Activated CD8-positive, alpha-beta memory T cell treated with anti-CD3 and anti-CD28 coated beads for 36 hours (primary cell): ENCODE data around the gene ZNF521. TPM values are rescaled to one million over a fixed set of nuclear protein-coding genes. Genes with fewer than 3 reads are reported as not detected.

Experiments
- CTCF ChIA-PET: fragments of 350-600 bp; sonication (Branson Sonifier 250); formaldehyde crosslinking; loops from one replicate; lab custom pipeline; 2021; ENCODE audit warnings: antibody characterized with exemption; lab: Charles Lee
- POLR2A ChIA-PET: fragments of 350-600 bp; sonication (Branson Sonifier 250); formaldehyde crosslinking; loops from one replicate; lab custom pipeline; 2021; ENCODE audit warnings: antibody characterized with exemption; lab: Charles Lee
- total RNA-seq, 2 experiments: library from RNA; stranded (reverse); gene quantifications; one replicate each; pipeline ENCODE4 v1.2.3, GENCODE V29; 2021

ZNF521 gene
- total RNA-seq, 2 experiments from 2014 or later, result not detected

DNA sequence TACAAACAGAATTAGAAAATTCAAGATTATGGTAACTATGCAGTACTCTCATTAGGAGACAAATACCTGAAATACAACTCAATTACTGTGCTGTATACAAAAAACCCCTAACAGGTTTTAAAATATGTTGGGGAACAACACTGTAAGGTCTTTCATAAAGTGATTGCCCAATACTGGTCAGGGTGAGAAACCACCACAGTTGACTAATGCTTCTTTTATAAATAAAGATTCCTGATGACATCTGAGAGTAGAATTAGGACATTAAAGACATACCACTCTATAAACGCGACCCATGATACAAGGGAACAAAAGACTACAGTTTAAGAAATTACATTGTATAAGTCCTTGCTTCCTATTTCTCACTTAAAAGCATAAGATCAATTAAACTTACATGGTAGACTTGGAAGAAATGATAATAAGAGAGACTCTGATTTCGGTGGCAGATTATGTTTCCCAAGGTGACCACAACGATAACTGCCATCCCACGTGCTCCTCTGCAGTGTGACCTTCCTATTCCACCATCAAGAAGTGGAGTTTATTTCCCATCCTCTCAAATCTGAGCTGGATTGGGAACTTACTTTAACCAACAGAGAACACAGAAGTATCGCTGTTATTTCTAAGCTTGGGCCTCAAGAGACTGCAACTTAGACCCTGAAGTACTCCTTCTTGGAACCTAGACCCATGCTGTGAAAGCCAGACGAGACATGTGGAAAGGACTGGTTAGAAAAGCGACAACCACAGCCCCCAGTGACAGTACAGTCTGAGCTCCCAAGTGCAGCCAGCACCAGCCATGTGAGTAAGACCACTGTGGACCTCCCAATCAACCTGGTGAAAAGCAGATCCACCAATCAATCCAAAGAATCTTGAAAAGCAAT, 52.3 kb downstream of the ZNF521 start:
- POLR2A ChIA-PET, result no interaction called here
- CTCF ChIA-PET, result interaction anchor here (0.6 kb wide), 1 partner anchor 537 kb away, joined by 3 read pairs; no protein-coding TSS in a partner anchor

DNA sequence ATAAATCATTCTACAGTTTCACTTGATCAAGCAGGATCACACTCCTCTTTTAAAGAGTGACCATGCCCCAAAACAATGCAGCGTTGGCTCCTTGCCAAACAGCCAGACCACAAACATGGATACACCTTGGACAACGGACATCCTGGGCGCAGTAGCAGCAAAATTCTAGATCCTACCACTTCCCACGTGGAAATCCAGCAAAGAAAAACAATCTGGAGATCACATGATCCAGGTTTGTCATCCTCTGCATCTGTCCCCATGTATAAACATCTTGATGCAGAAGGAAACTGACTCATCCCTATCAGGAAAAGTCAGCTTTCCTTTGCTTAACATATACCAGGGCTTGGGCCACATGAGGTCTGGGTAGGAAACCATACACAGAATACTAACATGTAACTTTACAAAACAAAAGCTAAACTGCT, 53.1 kb downstream of the ZNF521 start:
- POLR2A ChIA-PET, result no interaction called here
- CTCF ChIA-PET, result no interaction called here

DNA sequence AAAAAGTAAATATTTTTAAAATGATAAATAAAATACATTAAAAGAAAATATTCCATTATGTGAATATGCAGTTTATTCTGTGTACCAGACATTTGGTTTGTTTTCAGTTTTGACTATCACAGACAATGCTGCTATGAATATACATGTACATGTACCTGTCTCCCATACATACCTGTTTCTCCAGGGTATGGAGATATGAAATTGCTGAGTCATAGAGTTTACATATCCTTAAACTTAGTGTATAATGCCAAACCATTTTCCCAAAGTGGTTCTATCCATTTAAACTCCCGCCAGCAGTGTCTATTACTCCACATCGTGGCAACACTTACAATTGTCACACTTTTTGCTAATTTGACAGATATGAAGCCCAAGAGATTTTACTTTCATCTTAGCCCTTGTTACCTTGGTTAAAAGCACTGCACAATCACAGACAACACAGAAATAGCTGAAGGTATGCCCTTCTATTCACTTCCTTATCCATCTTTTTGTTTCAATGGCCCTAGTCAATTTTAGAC, 56.3 kb downstream of the ZNF521 start:
- CTCF ChIA-PET, result no interaction called here
- POLR2A ChIA-PET, result no interaction called here

DNA sequence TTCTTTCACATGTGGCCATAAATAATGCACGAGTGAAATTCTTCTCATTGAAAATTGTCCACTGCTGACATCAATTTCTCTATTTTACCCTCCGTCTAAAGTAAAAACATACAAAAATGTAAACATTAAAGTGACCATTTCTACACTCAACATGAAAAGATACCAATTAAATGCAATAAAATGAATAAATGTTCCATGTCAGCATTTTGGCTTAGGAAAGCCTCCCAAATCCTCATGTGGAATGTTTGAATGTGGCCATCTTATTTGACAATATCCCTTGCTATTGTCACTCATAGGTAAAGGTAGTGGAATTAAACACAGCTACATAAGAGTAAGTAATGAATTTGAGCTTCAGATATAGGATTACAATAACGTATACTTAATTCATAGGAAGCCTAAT, 60.8 kb downstream of the ZNF521 start:
- CTCF ChIA-PET, result interaction anchor here (0.5 kb wide), 1 partner anchor 22 kb away, joined by 3 read pairs; no protein-coding TSS in a partner anchor
- POLR2A ChIA-PET, result no interaction called here

DNA sequence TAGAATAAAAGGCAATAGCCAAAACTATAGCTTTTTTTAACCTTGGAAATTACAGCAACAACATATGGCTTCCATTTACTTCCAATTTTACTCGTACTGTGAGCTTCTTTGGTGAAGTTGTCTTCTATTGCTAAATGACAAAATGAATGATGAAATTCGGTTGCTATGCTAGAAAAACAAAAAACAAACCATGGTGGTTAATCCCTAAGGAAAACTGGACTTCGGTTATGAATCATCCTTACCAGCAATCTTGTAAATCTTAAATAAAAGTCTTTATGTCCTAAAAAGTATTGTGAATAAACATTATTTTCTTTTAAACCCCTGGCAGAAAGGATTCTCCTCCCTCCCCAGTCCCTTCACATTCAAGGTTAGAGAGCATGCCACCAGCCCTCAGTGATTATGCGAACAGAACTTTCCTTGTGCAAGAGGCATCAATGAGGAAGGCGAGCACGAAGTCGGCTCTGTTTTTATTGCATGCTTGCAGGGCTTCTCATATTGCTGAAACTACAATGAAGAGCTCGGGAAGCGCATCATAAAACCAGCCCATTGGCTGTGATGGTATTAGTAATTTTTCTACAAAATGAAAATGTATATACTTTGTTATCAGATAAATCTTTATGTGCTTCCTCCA, 62.9 kb downstream of the ZNF521 start:
- POLR2A ChIA-PET, result no interaction called here
- CTCF ChIA-PET, result interaction anchor here (0.7 kb wide), 1 partner anchor 692 kb away, joined by 3 read pairs; no protein-coding TSS in a partner anchor

DNA sequence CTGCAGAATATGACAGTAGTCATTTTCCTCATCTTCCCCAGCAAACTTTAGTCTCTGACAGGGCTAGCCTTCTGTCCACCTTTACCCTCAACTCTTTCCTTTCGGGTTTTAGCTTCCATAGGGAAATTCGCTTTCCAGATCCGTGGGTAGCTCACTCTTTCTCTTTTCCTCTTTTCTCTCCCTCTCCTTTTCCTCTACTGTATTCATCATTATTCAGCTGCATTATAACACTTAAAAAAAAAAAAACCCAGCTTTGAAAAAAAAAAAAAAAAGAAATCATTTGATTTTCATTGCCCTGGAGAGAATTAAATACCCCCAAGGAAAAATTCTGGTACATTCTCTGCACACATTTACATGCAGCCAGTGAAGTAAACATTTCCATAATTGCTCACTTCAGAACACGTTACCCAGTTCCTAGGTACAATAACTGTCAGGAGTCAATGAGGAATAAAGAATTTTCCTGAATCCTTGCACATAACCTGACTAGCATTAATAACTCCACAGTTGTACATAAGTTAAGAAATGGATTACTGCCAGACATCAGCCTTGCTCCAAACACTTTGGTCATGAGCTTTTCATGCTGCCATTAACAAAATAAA, 63.5 kb downstream of the ZNF521 start:
- CTCF ChIA-PET, result interaction anchor here (0.7 kb wide), 1 partner anchor 692 kb away, joined by 3 read pairs; no protein-coding TSS in a partner anchor
- POLR2A ChIA-PET, result no interaction called here

DNA sequence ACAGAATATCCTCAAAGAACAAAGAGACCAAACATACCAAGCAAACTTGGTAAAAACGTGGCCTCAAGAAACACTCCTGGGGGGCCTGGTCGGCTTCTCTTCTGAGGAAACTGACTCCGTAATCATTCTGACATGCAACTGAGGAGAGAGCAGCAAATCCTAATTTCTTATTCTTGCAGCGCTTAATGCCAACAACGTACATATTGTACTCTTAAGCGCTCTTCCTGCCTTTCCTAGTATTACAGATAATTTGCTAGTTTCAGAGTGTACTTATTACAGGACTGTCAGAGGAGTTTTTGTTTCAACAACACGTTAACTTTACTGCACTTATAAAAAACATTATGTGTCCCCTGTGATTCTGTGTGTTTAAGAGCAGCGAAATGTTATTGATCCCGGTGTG, 64.9 kb downstream of the ZNF521 start:
- CTCF ChIA-PET, result no interaction called here
- POLR2A ChIA-PET, result no interaction called here

DNA sequence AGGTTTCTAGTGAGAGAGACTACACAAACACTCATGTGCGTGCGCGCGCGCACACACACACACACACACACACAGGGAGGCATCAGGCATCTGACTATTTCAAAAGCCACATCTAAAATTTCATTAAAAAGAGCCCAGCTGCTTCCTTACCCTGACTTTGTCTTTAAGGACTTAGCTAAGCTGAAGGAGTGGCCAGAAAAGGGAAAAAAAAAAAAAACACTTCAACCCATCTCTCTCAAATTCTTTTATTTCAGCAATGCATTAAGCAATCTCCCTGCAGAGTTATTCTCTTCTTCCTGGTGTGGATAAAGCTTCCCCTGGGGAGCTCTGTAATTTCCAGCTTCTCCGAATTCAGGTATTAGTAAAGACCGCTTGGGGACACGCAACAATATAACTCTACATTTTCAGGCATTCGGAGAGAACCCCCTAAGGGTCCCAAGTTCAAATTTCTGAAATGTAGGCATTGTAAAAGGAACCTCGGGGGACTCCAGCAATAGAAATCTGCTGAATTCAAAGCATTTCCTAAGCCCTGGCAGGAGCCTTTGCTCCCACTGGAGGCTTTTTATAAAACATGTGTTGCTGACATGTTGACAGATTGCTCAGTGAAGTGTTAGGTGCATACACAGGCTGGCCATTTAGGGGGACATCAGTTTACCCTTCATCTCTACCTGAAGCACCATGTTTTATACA, 67.0 kb downstream of the ZNF521 start:
- CTCF ChIA-PET, result no interaction called here
- POLR2A ChIA-PET, result no interaction called here

DNA sequence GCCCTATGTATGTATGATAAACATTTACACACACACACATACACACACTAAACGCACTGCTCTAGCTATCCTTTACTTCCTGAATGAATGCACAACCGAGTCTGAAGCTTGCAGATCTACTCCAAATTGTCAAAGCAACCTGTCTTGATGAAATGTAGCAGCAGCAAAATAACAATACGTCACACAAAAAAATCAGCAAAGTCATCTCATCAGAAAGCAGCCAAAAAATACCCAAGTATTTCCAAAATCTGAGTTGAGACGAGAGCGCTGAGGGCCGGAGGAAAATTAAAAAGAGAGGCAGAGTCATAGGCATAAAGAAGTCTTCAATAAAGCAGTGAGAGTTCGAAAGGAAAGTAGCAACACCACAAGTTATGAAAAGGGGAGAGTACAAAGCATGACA, 67.7 kb downstream of the ZNF521 start:
- ChIA-PET CTCF (no interaction called here), POLR2A (no interaction called here)

DNA sequence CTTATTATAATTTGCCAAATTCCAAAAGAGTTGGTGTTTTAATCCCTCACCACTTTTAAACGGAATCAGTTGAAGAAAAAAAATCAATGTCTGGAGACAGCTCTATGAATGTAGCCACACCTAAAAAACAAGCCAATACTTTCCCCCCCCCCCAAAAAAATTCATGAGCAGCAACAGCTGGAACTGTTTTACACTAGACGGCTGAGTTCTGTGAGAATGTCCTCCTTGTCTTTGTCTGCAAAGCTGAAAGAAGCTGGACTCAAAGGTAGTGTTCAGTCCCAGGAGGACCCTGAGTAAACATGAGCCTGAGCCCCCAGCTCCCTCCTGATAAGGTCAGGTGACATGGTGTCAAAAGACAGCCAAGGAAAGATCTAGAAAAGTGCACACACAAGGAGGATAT, 68.2 kb downstream of the ZNF521 start:
- ChIA-PET CTCF (no interaction called here), POLR2A (no interaction called here)

DNA sequence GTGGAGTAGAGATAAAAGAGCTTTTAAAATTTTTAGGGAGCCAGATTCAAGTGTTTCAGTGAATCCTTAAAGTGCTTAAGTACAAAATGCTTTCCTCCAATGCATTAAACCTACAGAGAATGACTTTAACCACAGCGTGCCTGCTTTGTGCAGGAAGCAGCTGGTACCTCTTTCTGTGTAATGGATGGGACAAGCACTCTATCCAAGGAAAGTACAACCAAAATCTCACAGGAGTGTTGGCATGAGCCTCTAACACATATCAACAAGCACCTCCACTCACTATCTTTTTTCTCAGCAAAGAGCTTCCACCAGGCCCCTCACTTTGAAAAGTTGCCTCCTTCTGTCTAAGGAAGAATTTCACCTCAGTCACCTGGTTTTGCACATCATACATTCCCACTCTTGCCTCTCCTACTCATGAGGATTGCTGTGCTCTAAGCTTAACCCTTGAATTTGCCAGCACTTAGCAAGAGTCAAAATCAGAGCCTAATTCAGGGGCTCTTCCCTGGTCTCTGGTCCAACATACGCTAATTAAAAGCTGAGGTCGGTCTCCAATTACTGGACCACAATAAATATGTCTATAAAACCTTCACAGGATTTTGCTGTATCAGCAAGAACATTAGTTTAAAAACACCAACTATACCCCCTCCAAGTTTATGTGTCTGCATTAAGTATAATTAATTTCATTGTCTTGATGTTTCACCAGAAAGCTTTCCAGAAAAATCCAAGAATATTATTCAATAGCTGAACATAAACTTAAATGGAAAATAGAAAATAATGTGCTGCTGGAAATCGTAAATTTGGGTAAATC, 68.9 kb downstream of the ZNF521 start:
- CTCF ChIA-PET, result no interaction called here
- POLR2A ChIA-PET, result no interaction called here

DNA sequence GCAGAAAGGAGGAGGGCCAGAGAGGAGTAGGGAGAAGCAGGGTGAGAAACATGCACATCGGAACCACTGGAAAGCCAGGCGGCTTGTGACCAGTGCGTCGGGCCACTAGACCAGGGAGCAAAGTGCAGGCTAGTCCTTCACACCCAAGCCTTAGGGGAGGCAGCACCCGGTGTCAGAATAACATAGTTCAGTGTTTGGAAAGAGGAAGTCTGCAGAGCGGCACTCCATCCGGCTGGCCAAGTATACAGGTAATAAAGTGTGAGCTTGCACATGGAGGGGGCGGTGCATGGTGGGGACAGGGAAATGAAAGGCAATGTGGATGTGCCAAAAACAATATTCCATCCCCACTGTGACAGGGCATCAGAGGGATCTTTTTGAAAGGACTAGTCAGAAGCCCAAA, 69.7 kb downstream of the ZNF521 start:
- ChIA-PET CTCF (no interaction called here), POLR2A (no interaction called here)

DNA sequence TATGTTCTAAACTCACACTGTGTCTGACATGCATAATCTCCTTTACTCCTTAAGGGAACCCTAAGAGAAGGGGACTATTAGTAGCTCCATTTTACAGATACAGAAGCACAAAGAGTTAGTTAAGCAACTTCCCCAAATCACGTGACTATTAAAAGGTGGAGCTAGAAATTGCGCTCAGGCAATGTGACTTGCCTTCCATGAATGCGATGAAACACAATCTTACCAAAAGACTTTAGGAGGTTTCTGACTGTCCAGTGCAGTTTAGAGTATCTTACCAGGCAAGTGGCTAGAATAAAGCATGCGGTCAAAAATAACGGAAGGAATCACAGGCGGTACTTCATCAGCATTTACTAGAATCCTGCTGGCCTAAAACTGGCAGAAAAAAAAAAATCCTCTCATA, 70.4 kb downstream of the ZNF521 start:
- ChIA-PET CTCF (no interaction called here), POLR2A (no interaction called here)

DNA sequence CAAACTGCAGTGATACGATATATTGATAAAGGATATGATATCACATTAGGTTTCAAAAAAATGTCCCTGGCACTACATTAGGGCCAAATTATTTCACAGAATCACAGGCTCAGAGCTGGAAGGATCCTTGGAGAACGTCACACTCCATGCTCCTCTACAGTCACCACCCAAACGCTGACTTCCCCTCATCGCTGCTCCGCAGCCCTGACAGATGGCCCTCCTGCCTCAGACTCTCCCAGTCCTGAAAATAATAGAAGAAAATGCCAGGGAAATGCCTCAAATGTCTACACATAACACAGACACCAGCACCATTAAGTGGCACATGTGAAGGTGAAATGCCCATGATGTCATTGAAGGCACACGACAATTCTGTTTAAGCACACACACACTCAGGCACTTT, 72.0 kb downstream of the ZNF521 start:
- POLR2A ChIA-PET, result no interaction called here
- CTCF ChIA-PET, result no interaction called here

DNA sequence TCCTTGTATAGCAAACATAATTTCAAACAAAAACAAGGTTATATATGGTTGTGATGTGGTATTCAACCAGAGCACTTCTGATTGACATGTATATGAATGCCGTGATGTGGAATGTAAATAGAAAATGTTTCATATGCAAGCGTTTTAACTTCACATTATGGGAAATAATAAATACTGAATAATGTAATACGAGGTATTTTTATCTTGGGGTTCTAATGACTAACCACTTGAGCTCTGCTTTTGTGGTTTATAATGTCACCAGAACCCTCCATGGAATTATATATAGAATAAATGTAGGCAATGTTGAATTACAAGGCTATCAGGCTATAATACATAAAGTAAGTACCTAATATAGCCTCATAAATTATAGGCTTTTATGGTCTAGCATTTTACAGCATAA, 72.4 kb downstream of the ZNF521 start:
- CTCF ChIA-PET, result no interaction called here
- POLR2A ChIA-PET, result no interaction called here

DNA sequence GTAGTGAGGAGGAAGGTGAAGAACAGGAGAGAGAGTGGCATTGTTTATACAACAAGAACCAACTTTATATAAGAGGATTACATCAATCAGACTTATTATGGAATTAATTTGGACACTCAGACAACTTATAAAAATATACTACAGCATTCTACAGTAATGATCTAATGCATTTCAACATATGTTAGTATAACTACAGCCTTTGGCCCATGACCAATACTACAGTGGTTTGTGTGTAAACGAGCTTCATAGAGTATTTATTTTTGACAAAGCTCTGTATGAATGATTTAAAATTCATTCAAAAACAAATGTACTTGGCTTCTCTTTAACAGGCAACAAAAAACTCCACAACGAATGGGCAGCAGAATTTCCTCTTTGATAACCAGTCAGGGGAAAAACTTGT, 72.8 kb downstream of the ZNF521 start:
- POLR2A ChIA-PET, result no interaction called here
- CTCF ChIA-PET, result no interaction called here

DNA sequence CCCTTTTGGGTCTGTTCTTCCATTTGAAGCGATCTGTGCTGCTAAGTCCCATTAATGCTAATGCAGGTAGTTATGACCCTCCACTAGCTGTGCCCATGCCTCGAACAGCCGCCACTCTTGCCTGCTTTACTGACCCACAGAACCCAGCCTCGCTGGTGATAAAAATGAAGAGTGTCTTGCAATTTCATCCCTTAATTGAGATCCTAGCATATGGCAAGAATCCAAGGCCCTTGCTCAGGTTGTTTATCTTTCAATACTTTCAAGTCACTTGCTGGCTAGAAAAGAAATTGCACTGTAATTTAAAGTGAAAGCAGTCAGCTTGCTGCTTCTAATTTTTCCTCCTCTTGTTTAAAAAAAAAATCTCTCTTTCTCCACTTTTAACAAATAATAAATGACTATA, 73.6 kb downstream of the ZNF521 start:
- CTCF ChIA-PET, result no interaction called here
- POLR2A ChIA-PET, result no interaction called here

DNA sequence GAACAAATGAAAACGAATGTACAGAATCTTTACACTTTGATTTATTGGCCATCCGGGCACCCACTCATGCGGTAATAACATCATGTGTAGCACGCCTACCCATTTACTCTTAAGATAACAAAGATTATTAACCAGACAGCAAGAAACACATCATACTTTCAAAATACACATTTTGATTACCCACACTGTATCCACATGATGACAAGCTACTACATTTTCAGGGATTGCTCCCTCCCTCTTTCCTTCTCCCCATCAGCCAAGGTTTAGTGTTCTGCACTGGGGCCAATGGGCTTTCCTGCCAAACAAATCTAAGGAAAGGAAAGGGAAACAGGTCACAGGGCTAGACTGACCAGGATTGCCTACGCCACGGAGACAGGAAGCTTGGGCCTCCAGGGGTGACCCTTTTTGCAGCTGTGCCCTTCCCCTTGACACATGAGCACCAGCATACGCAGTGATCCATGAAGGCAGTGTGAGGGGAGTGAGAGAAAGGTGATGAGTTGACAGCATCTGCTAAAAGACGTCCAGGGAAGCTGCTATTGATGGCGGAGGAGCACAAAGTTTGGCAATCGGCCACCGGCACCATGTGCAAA, 76.5 kb downstream of the ZNF521 start:
- ChIA-PET POLR2A (no interaction called here), CTCF (no interaction called here)

DNA sequence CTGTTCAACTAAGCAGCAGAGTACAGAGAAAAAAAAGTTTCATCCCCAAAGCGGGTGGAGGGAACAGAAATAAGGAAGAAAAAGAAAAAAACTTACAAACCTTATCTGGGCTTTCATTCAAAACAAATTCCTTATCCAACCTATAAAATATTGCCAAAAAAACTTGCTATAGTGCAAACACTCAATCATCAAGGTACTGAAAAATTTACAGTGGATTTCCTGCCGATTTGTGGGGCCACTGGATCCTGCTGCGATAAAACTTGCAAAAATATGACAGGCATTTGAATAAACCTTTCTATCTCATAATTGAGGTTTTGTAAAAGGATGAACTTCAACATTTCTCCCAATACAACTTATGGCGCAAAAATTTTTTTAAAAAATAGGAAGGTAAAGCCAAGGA, 77.0 kb downstream of the ZNF521 start:
- CTCF ChIA-PET, result no interaction called here
- POLR2A ChIA-PET, result no interaction called here
